HG03060 (cell line): Measurements from ENCODE around the gene GCNT2.
"Not testable (repeated sequence)": the region's sequence is repeated elsewhere in the genome, so short reads cannot be mapped to it uniquely, and the experiment has no call there.

ENCODE experiments used
- ATAC-seq: cut with Tn5 transposase; IDR thresholded peaks from one replicate; pipeline ENCODE4 v1.9.1; 2021; ENCODE audit warnings: low read depth, moderate number of reproducible peaks; ENCODE audit not compliant: unreplicated experiment

Gene GCNT2

DNA sequence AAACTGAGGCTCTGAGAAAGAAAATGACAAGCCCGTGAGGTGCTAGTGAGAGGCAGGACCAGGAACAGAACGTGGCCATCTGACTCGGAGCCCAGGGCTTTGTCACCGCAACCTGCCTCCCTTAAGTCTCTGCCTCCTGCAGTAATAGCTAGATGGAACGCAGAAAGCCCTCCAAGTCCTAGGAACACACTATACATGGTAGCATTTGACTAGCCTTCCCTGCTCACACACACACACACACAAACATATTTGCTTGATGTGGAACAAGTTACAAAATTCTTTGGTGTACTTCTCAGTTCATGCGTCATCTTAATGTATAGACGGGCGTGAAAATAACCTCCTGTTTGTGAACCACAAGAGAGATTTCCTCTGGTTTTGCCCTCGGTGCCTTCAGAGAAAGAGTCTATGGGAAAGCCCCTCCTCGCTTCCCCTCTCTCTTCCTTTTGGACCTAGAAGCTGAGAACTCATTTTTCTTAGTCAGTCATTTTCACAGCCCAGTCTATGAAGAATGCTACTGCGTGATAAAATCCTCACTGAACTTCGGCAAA is 134.4 kb downstream of the GCNT2 start:
- no peak for ATAC-seq

DNA sequence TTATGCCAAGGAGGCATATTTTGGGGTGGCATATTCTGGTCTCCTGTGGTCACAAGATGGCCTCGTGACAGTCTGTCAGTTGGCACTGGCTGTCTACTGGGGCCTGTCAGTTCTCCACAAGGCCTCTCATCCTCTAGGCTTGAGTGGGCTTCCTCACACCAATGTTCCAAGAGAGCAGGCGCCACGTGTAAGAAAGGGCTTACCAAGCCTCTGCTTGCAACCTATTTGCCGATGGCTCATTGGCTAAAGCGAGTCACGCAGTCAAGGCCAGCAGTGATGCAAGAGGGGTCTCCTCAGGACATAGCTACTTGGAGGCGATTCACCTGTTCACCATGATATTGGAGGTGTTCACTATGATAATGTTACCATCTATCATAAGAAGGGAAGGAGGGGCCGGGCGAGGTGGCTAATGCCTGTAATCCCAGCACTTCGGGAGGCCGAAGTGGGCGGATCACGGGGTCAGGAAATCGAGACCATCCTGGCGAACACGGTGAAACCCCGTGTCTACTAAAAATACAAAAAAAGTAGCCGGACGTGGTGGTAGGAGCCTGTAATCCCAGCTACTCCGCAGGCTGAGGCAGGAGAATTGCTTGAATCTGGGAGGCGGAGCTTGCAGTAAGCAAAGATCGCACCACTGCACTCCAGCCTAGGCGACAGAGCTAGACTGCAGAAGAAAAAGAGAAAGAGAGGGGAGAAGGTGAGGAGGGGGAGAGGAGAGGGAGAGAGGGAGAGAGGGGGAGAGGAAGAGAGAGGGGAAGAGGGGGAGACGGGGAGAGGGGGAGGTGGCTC is 138.0 kb downstream of the GCNT2 start:
- ATAC-seq = no peak

DNA sequence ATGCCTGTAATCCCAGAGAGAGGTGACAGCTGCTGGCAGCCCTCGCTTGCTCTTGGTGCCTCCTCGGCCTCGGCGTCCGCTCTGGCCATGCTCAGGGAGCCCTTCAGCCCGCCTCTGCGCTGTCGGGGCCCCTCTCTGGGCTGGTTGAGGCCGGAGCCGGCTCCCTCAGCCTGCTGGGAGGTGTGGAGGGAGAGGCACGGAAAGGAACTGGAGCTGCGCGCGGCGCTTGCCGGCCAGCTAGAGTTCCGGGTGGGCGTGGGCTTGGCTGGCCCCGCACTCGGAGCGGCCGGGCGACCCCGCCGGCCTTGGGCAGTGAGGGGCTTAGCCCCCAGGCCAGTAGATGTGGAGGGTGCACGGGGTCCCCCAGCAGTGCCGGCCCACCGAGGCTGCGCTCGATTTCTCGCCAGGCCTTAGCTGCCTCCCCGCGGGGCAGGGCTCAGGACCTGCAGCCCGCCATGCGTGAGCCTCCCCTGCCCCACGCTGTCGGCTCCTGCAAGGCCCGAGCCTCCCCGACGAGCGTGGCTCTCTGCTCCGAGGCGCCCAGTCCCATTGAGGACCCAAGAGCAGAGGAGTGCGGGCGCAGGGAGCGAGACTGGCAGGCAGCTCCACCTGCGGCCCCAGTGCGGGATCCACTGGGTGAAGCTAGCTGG is 138.7 kb downstream of the GCNT2 start:
- no peak for ATAC-seq

DNA sequence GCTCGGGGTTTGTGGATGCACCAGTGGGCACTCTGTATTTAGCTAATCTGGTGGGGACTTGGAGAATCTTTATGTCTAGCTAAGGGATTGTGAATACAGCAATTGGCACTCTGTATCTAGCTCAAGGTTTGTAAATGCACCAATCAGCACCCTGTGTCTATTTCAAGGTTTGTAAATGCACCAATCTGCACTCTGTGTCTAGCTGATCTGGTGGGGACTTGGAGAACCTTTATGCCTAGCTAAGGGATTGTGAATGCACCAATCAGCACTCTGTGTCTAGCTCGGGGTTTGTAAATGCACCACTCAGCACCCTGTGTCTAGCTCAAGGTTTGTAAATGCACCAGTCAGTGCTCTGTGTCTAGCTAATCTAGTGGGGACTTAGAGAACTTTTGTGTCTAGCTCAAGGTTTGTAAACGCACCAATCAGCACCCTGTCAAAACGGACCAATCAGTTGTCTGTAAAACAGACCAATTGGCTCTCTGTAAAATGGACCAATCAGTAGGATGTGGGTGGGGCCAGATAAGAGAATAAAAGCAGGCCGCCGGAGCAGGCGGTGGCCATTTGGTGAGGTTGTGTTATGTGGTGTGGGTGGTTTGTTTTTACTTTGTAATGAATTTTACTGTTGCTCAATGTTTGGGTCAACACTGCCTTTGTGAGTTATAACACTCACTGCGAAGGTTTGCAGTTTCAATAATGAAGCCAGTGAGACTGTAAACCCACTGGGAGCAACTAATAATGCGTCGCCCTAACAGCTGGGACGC is 139.5 kb downstream of the GCNT2 start:
- not testable (repeated sequence) for ATAC-seq

DNA sequence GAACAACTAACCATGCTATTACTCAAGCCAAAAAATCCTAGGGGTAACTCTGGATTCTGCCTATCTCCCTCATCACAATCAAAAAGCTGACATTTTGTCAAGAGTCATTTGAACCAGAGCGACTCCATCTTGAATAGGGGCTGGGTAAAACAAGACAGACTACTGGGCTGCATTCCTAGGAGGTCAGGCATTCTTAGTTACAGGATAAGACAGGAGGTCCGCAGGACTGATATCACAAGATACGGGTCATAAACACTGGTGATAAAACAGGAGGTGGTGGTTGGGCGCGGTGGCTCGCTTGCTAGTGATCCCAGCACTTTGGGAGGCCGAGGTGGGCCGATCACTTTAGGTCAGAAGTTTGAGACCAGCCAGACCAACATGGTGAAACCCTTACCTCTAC is 141.1 kb downstream of the GCNT2 start:
- no peak for ATAC-seq

DNA sequence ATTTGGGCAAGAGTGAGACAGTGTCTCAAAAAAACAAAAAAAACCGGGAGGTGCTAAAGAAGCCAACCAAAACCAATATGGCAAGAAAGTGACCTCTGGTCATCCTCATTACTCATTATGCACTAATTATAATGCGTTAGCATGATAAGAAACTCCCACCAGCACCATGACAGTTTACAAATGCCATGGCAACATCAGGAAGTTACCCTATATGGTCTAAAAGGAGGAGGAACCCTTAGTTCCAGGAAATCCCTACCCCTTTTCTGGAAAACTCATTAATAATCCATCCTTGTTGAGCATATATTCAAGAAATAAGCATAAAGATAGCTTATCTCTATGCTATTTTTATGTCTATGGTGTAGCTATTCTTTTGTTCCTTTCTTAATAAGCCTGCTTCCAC is 141.6 kb downstream of the GCNT2 start:
- no peak for ATAC-seq

DNA sequence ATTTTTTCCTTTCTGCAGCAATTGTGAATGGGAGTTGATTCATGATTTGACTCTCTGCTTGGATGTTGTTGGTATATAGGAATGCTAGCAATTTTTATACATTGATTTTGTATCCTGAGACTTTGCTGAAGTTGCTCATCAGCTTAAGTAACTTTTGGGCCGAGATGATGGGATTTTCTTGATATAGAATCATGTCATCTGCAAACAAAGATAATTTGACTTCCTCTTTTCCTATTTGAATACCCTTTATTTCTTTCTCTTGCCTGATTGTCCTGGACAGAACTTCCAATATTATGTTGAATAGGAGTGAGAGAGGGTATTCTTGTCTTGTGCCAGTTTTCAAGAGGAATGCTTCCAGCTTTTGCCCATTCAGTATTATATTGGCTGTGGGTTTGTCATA is 144.4 kb downstream of the GCNT2 start:
- ATAC-seq = not testable (repeated sequence)

DNA sequence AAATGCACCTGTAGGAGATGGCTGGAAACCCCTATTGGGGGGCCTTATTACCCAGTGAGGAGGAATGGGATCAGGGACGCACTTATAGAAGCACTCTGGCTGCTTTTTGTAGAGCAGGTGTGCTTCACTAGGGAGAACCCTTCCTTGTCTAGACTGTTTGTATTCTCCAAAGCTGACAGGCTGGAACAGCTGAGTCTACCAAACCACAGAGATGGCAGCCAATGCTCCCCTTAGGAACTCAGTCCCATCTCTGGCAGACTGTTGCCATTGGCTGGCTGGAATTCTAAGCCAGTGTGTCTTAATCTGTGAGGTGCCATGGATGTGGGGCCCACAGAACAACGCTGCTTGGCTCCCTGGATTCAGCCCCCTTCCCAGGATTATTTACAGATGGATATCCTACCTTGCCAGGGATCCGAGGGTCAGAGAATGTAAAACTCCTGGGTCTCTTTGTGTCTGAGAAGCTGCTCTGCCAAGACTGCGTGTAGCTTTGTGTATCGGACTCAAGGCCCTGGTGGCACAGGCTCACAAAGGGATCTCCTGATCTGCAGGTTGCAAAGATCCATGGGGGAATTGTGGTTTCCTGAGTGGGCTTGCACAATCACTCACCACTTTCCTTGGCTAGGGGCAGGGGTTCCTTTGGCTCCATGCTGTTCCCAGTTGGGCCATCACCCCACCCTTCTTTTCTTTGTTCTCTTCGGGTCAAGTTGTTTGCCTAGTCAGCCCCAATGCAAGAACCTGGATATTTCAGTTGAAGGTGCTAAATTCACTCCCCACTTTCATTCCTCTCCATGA is 147.2 kb downstream of the GCNT2 start:
- no peak for ATAC-seq

DNA sequence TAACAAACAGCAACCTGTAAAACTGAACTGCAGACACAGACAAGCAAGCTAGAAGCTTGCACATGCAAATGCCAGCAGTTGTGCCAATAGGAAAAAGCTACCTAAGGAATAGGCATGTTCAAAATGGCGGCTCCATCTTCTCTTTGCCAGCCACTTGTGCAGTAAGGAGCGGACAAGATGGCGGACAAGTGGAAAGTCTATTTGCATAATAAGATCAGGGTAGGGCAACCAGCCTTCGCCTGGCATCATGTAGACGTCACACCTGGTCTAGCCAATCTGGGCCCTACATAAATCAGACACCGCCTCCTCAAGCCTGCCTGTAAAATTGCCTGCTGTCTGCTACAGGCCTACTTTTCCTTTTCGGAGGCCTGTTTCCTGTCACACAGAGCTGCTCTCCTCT is 155.3 kb downstream of the GCNT2 start:
- ATAC-seq = no peak

DNA sequence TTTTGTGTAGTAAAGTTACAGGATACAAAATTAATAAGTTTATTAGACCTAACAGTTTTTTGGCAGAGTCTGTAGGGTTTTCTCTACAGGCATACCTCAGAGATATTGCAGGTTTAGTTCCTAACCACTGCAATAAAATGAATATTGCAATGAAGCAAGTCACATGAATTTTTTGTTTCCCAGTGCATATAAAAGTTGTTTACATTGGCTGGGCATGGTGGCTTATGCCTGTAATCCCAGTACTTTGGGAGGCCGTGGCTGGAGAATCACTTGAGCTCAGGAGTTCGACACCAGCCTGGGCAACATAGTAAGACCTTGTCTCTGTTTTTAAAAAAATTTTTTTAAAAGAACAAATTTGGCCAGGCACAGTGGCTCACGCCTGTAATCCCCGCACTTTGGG is 157.3 kb downstream of the GCNT2 start:
- no peak for ATAC-seq
